Measurements from ENCODE around the gene STYXL2. TPM values are rescaled to one million over a fixed set of nuclear protein-coding genes. Genes with fewer than 3 reads are reported as not detected.

The STYXL2 gene
- total and polyA plus RNA-seq, 4 donors = 0.02 to 0.57 (median 0.09) TPM

DNA sequence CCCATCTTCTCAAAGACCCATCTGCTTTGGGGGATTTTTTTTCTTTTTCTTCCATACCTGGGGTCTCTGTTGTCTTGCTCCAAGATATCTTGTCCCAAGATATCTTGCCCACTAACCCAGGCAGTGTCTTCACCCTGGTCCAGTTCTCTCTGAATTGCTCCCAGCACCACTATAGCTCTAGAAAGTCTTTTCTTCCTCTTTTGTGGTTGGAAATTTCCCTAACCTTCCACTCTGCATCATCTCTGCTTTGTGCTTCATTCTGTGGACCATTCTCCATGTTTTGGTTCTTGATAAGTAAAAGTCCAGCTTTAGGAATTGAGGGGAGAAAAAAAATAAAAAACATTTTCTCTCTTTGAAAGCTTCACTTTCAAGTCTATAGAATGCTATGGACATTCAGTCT is 20.9 kb downstream of the STYXL2 start:
- peaks cover 0 to 3% (median 2%) of the 10 kb centered on the region in 3 donors for H3K27me3 ChIP-seq (ENCODE audit: control insufficient read depth in 3 of 3, insufficient read depth in 3 of 3, low read length in 2 of 3)
- H3K36me3 ChIP-seq (ENCODE audit: control insufficient read depth in 4 of 4, insufficient read depth in 4 of 4, low read length in 4 of 4) = no peaks in the 10 kb centered on the region
- H3K27ac ChIP-seq (ENCODE audit: low read depth in 1 of 2, low read length in 1 of 2) = no peak overlapping the region
- H3K4me1 ChIP-seq (ENCODE audit: control insufficient read depth in 5 of 5, insufficient read depth in 5 of 5, low read length in 5 of 5) = peaks cover 0 to 3% (median 0%) of the 10 kb centered on the region in 5 donors
- H3K4me3 ChIP-seq = no peak overlapping the region
- H3K9ac ChIP-seq (ENCODE audit: insufficient read depth in 1 of 2, low read length in 2 of 2) = no peak overlapping the region
- DNase-seq (no peak), ATAC-seq (ENCODE audit: insufficient read depth, low FRiP score) (no peak)
- TF ChIP-seq, protein P1, sequence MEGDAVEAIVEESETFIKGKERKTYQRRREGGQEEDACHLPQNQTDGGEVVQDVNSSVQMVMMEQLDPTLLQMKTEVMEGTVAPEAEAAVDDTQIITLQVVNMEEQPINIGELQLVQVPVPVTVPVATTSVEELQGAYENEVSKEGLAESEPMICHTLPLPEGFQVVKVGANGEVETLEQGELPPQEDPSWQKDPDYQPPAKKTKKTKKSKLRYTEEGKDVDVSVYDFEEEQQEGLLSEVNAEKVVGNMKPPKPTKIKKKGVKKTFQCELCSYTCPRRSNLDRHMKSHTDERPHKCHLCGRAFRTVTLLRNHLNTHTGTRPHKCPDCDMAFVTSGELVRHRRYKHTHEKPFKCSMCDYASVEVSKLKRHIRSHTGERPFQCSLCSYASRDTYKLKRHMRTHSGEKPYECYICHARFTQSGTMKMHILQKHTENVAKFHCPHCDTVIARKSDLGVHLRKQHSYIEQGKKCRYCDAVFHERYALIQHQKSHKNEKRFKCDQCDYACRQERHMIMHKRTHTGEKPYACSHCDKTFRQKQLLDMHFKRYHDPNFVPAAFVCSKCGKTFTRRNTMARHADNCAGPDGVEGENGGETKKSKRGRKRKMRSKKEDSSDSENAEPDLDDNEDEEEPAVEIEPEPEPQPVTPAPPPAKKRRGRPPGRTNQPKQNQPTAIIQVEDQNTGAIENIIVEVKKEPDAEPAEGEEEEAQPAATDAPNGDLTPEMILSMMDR (IDR thresholded peaks at IDR 0.05; ENCODE audit: control extremely low read depth, extremely low read depth) = no peak
- peaks cover 0 to 2% (median 0%) of the 10 kb centered on the region in 4 donors for H3K9me3 ChIP-seq (ENCODE audit: control insufficient read depth in 4 of 4, insufficient read depth in 3 of 4, low read length in 3 of 4)

DNA sequence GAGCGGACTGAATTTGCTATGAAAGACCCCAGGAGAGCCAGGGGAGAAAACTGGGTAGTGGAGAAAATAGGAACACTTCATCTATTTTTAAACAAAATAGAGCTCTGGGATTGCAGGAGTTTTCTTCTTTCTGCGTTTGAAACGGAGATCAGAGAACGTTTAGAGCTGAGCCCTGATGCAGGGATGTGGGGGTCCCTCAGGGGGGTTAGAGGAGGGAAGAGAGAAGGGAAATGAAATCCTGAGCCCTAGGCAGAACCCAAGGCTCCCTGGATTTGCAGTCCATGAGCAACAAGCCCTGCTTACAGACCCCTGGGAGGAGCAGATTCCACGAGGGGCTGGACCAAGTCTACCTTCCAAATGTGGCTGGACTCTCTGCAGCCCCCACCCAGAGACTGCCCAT is 21.8 kb downstream of the STYXL2 start:
- Histone ChIP-seq H3K9ac (ENCODE audit: insufficient read depth in 1 of 2, low read length in 2 of 2) (no peak overlapping the region), H3K27ac (ENCODE audit: low read depth in 1 of 2, low read length in 1 of 2) (no peak overlapping the region), H3K36me3 (ENCODE audit: control insufficient read depth in 4 of 4, insufficient read depth in 4 of 4, low read length in 4 of 4) (no peaks in the 10 kb centered on the region), H3K9me3 (ENCODE audit: control insufficient read depth in 4 of 4, insufficient read depth in 3 of 4, low read length in 3 of 4) (no peaks in the 10 kb centered on the region), H3K4me3 (no peak overlapping the region), H3K27me3 (ENCODE audit: control insufficient read depth in 3 of 3, insufficient read depth in 3 of 3, low read length in 2 of 3) (peaks cover 0 to 7% (median 3%) of the 10 kb centered on the region in 3 donors), H3K4me1 (ENCODE audit: control insufficient read depth in 5 of 5, insufficient read depth in 5 of 5, low read length in 5 of 5) (peaks cover 0 to 3% (median 0%) of the 10 kb centered on the region in 5 donors)
- no peak for DNase-seq
- TF ChIP-seq, protein P1 (IDR thresholded peaks at IDR 0.05; ENCODE audit: control extremely low read depth, extremely low read depth) = no peak
- no peak for ATAC-seq (ENCODE audit: insufficient read depth, low FRiP score)
- WGBS, 2 donors = 65 to 81% methylated on average over 5 of the region's 5 CpGs

DNA sequence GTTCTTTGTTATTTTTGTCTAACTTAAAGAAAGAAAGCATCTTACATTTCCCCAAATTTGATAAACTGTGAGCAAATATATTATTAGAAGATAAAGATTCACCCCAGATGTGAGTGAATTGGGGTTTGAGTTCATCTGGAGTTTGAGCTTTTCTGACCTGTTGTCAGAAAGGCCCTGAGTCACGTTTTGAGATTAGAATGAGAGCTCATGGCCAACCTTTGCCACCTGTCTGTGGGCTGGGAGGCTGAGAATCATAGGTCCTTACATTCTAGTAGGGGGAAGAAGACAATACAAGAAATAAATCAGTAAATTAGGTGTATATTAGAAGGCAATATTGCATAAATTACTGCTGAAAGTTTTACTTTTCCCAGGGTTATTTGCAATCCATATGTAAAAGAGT is 22.3 kb downstream of the STYXL2 start:
- Histone ChIP-seq H3K4me1 (ENCODE audit: control insufficient read depth in 5 of 5, insufficient read depth in 5 of 5, low read length in 5 of 5) (peaks cover 0 to 6% (median 2%) of the 10 kb centered on the region in 5 donors), H3K9me3 (ENCODE audit: control insufficient read depth in 4 of 4, insufficient read depth in 3 of 4, low read length in 3 of 4) (no peaks in the 10 kb centered on the region), H3K36me3 (ENCODE audit: control insufficient read depth in 4 of 4, insufficient read depth in 4 of 4, low read length in 4 of 4) (no peaks in the 10 kb centered on the region), H3K9ac (ENCODE audit: insufficient read depth in 1 of 2, low read length in 2 of 2) (no peak overlapping the region), H3K27ac (ENCODE audit: low read depth in 1 of 2, low read length in 1 of 2) (no peak overlapping the region), H3K4me3 (no peak overlapping the region), H3K27me3 (ENCODE audit: control insufficient read depth in 3 of 3, insufficient read depth in 3 of 3, low read length in 2 of 3) (peaks cover 0 to 7% (median 3%) of the 10 kb centered on the region in 3 donors)
- no peak for ATAC-seq (ENCODE audit: insufficient read depth, low FRiP score)
- no peak for DNase-seq
- WGBS, 2 donors = 72 to 77% methylated on average over 1 of the region's 1 CpG
- TF ChIP-seq, protein P1 (IDR thresholded peaks at IDR 0.05; ENCODE audit: control extremely low read depth, extremely low read depth) = no peak

DNA sequence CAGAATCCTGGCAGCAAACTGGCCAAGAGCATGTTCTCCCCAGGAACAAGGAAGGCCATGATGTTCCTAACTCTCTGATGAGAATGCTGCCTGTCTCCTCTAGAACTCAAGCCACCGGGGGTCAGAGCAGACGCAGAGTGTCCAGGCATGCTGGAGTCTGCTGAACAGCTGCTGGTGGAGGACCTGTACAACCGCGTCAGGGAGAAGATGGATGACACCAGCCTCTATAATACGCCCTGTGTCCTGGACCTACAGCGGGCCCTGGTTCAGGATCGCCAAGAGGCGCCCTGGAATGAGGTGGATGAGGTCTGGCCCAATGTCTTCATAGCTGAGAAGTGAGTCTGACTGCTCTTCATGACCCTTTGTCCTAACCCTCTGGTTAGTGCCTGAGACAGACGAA is 23.4 kb downstream of the STYXL2 start:
- Histone ChIP-seq H3K36me3 (ENCODE audit: control insufficient read depth in 4 of 4, insufficient read depth in 4 of 4, low read length in 4 of 4) (no peaks in the 10 kb centered on the region), H3K4me1 (ENCODE audit: control insufficient read depth in 5 of 5, insufficient read depth in 5 of 5, low read length in 5 of 5) (peaks cover 0 to 9% (median 6%) of the 10 kb centered on the region in 5 donors), H3K27ac (ENCODE audit: low read depth in 1 of 2, low read length in 1 of 2) (no peak overlapping the region), H3K9ac (ENCODE audit: insufficient read depth in 1 of 2, low read length in 2 of 2) (no peak overlapping the region), H3K4me3 (no peak overlapping the region), H3K9me3 (ENCODE audit: control insufficient read depth in 4 of 4, insufficient read depth in 3 of 4, low read length in 3 of 4) (no peaks in the 10 kb centered on the region), H3K27me3 (ENCODE audit: control insufficient read depth in 3 of 3, insufficient read depth in 3 of 3, low read length in 2 of 3) (peaks cover 0 to 7% (median 3%) of the 10 kb centered on the region in 3 donors)
- TF ChIP-seq, protein P1 (IDR thresholded peaks at IDR 0.05; ENCODE audit: control extremely low read depth, extremely low read depth) = no peak
- ATAC-seq (ENCODE audit: insufficient read depth, low FRiP score) = no peak
- DNase-seq = no peak
- WGBS, 2 donors = 95 to 96% methylated on average over 9 of the region's 9 CpGs
